ENCODE data around the gene SP140L.

DNA sequence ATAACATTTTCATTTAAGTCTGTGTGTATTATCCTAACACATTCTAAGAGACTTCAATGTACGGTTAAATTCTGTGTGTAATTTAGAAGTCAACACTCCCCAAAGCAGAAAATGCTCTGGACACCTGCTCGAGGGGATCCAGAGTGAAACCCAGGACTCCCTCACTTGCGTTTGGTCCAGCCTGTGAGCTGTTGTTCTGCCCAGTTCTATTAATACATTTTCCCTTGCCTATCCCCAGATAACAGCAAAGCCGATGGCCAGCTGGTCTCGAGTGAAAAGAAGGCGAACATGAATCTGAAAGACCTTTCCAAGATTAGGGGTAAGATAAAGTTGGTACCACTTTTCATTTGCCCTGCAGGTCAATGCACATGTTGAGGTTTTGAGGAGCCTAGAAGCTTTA lies 58.0 kb downstream of the SP140L start:
- TF ChIP-seq POLR2A (IDR thresholded peaks at IDR 0.05) (no peak), CTCF (IDR thresholded peaks at IDR 0.05) (no peak)

Data from lower leg skin (tissue), 3 donors.